K562 (cell line): ENCODE measurements around the gene TRIM27. TPM values are rescaled to one million over a fixed set of nuclear protein-coding genes. Genes with fewer than 3 reads are reported as not detected.
A peak's percentile ranks its signal among the peaks of the same experiment; 100 is the strongest.

ENCODE experiments used
- CCAR2 ChIP-seq: fragments of 200-400 bp; formaldehyde crosslinking; IDR thresholded peaks from 2 replicates; pipeline ENCODE4 v1.6.1; 2017; ENCODE audit warnings: mild to moderate bottlenecking, low read depth, low read length
- HOMEZ ChIP-seq: fragments of 250-450 bp; sonication (Bioruptor Pico); IDR thresholded peaks from 2 replicates; pipeline ENCODE4 v1.4.0; 2020; ENCODE audit warnings: mild to moderate bottlenecking, moderate library complexity
- L3MBTL2 ChIP-seq: fragments of 450-650 bp; IDR thresholded peaks from 2 replicates; pipeline ENCODE4 v1.6.1; 2016; ENCODE audit warnings: mild to moderate bottlenecking, moderate library complexity
- LARP7 ChIP-seq: fragments of 450-650 bp; IDR thresholded peaks from 2 replicates; pipeline ENCODE4 v1.6.1; 2016
- MAFF ChIP-seq: IDR thresholded peaks from 2 replicates; pipeline ENCODE4 v1.6.1; 2012; ENCODE audit warnings: low read length, improper control_type of control experiment
- PCBP1 ChIP-seq: fragments of 200-400 bp; formaldehyde crosslinking; IDR thresholded peaks from 2 replicates; pipeline ENCODE4 v1.6.1; 2018; ENCODE audit warnings: mild to moderate bottlenecking, low read depth, low read length; ENCODE audit not compliant: poor library complexity, severe bottlenecking
- RFX5 ChIP-seq: IDR thresholded peaks from 2 replicates; pipeline ENCODE4 v1.6.1; 2011; ENCODE audit warnings: low read depth, mild to moderate bottlenecking, improper control_type of control experiment, low read length
- SIN3B ChIP-seq: fragments of 450-650 bp; IDR thresholded peaks from 2 replicates; pipeline ENCODE4 v1.6.1; 2017; ENCODE audit warnings: low read depth, mild to moderate bottlenecking, moderate library complexity
- SPI1 ChIP-seq: IDR thresholded peaks from 2 replicates; pipeline ENCODE4 v1.6.1; 2011; ENCODE audit warnings: low read depth, low read length, control low read depth, borderline replicate concordance
- TRIM24 ChIP-seq, 2 experiments: fragments of 450-650 bp; IDR thresholded peaks; 2 replicates each; pipeline ENCODE4 v1.6.1; 2016
- XRCC3 ChIP-seq: fragments of 450-650 bp; IDR thresholded peaks from 2 replicates; pipeline ENCODE4 v1.6.1; 2017; ENCODE audit warnings: mild to moderate bottlenecking, moderate library complexity
- ZKSCAN3 ChIP-seq: fragments of 250-450 bp; sonication (Bioruptor Pico); IDR thresholded peaks from 2 replicates; pipeline ENCODE4 v1.4.0; 2020
- ZKSCAN8 ChIP-seq: fragments of 200-800 bp; sonication (Bioruptor generic); IDR thresholded peaks from 2 replicates; pipeline ENCODE4 v1.6.1; 2016; ENCODE audit warnings: missing genetic modification characterization, missing compliant biosample characterization
- ZNF134 ChIP-seq: fragments of 250-450 bp; sonication (Bioruptor Pico); conservative IDR thresholded peaks from 2 replicates; pipeline ENCODE4 v1.4.0; 2020
- ZNF395 ChIP-seq: fragments of 200-800 bp; sonication (Bioruptor generic); IDR thresholded peaks from 2 replicates; pipeline ENCODE4 v1.6.1; 2017; ENCODE audit warnings: missing genetic modification characterization, missing compliant biosample characterization
- ZNF398 ChIP-seq: fragments of 250-450 bp; sonication (Bioruptor Pico); IDR thresholded peaks from 2 replicates; pipeline ENCODE4 v1.8.0; 2021; ENCODE audit warnings: moderate library complexity, mild to moderate bottlenecking, inconsistent platforms
- ZNF695 ChIP-seq: fragments of 450-650 bp; formaldehyde crosslinking; IDR thresholded peaks from 2 replicates; pipeline ENCODE4 v1.4.0; 2020; ENCODE audit warnings: mild to moderate bottlenecking, moderate library complexity
- ZNF766 ChIP-seq: fragments of 200-800 bp; sonication (Bioruptor generic); conservative IDR thresholded peaks from 2 replicates; pipeline ENCODE4 v1.6.1; 2016; ENCODE audit warnings: missing genetic modification characterization, missing compliant biosample characterization
- polyA plus RNA-seq, 8 experiments: library from polyadenylated mRNA; depleted of rRNA in 4 of 8; stranded (reverse) in 5 of 8; unstranded in 3 of 8; fragments of >200 nt; fragmentation: Nextera tagmentation in 2 of 8; fragmentation: Illumina TruSeq in 1 of 8; extraction: Ambion mirVana in 2 of 8; extraction: Trizol in 1 of 8; gene quantifications; 2 replicates each; pipeline versions ENCODE4 v1.2.1 to v1.2.3, GENCODE V29; 2011 to 2014; ENCODE audit warnings: inconsistent platforms in 1 of 8, missing spikeins in 1 of 8
- total RNA-seq, 7 experiments: library from RNA; depleted of rRNA in 6 of 7; stranded (reverse); fragments of >200 nt in 6 of 7; fragmentation: Illumina TruSeq in 2 of 7; extraction: Trizol in 2 of 7; gene quantifications; 2 replicates each; pipeline versions ENCODE4 v1.2.1 to v1.2.3, GENCODE V29; 2011 to 2021; ENCODE audit warnings: low replicate concordance in 1 of 7
- TF ChIP-seq, protein P1 (sequence below): sonication (generic); formaldehyde crosslinking; IDR thresholded peaks from 2 replicates; pipeline ENCODE4 v1.8.1; 2023; ENCODE audit warnings: mild to moderate bottlenecking, missing genetic modification reagents
- TF ChIP-seq, protein P2 (sequence below): fragments of 450-650 bp; formaldehyde crosslinking; IDR thresholded peaks from 2 replicates; pipeline ENCODE4 v1.4.0; 2020; ENCODE audit warnings: mild to moderate bottlenecking, mixed read lengths

TRIM27 gene
- total and polyA plus RNA-seq, 9 of the 15 experiments (the other 6 are each of a cell fraction or from before 2014, with no cell fraction given), result 37.7 to 235 (median 122) TPM

DNA sequence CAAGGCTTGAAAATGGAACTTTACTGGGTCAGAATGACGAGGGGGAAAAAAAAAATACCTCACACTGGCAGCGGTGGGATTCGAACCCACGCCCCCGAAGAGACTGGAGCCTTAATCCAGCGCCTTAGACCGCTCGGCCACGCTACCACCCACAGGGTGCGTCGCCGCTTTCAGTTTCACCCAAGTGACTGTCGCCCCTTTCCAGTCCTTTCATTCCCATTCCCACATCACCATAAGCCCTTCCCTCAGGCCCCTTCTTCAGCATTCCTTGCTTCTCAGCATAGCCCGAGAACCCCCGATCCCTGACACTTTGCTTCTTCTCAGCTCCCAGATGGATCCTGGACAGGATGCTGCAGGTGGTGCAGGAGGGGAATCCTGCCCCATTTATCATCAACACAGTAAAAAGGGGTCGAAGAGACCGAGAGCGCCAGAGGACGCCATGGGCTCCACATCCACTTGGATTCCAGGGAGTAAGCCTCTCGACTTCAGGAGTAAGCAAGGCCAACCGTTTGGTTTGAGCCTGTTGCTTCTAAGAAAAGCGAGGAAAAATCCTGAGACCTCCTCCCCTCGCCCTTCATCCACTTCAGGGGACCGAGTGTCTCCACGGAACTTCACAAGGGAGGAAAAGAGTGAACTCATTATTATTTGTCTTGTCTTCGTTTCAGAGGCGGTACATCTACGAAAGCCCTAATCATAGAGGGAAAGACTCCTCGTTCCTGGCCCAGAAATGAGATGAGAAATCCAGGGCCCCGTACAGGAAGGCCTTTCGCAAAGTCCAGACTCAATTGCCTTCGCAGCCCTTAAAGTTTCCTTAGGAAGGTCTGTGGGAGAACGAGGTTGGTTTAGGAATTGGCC is 20.0 kb upstream of the TRIM27 start (continued):
- TF ChIP-seq PCBP1 (no peak), CCAR2 (no peak), RFX5 (peak; percentile 41; the same call in 1 of the 2 replicates), ZNF398 (CRISPR knock-in tag) (no peak), HOMEZ (CRISPR knock-in tag) (0 out of 2 replicates have a peak, but pooled peaks have one; percentile 14), LARP7 (no peak), MAFF (no peak), ZKSCAN8 (CRISPR knock-in tag) (no peak), ZNF766 (CRISPR knock-in tag) (no peak), SIN3B (no peak), ZNF395 (CRISPR knock-in tag) (no peak), XRCC3 (no peak), ZNF695 (CRISPR knock-in tag) (no peak), ZKSCAN3 (CRISPR knock-in tag) (no peak), L3MBTL2 (peak; percentile 67), TRIM24 (IDR thresholded peaks at IDR 0.05) (no peak), SPI1 (no peak), ZNF134 (CRISPR knock-in tag) (no peak)
- TF ChIP-seq, protein P1, sequence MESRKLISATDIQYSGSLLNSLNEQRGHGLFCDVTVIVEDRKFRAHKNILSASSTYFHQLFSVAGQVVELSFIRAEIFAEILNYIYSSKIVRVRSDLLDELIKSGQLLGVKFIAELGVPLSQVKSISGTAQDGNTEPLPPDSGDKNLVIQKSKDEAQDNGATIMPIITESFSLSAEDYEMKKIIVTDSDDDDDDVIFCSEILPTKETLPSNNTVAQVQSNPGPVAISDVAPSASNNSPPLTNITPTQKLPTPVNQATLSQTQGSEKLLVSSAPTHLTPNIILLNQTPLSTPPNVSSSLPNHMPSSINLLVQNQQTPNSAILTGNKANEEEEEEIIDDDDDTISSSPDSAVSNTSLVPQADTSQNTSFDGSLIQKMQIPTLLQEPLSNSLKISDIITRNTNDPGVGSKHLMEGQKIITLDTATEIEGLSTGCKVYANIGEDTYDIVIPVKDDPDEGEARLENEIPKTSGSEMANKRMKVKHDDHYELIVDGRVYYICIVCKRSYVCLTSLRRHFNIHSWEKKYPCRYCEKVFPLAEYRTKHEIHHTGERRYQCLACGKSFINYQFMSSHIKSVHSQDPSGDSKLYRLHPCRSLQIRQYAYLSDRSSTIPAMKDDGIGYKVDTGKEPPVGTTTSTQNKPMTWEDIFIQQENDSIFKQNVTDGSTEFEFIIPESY (CRISPR knock-in tag), result no peak; the same call in 1 of the 2 replicates
- TF ChIP-seq, protein P2, sequence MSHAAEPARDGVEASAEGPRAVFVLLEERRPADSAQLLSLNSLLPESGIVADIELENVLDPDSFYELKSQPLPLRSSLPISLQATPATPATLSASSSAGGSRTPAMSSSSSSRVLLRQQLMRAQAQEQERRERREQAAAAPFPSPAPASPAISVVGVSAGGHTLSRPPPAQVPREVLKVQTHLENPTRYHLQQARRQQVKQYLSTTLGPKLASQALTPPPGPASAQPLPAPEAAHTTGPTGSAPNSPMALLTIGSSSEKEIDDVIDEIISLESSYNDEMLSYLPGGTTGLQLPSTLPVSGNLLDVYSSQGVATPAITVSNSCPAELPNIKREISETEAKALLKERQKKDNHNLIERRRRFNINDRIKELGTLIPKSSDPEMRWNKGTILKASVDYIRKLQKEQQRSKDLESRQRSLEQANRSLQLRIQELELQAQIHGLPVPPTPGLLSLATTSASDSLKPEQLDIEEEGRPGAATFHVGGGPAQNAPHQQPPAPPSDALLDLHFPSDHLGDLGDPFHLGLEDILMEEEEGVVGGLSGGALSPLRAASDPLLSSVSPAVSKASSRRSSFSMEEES (CRISPR knock-in tag), result no peak
